HG03469 (cell line): ENCODE results near the gene VPS18.

Source experiments
- ATAC-seq: cut with Tn5 transposase; IDR thresholded peaks from one replicate; pipeline ENCODE4 v1.9.1; 2021; ENCODE audit warnings: mild to moderate bottlenecking, moderate library complexity, moderate number of reproducible peaks; ENCODE audit not compliant: unreplicated experiment

The VPS18 gene

GRCh38 chr15:40900256-40901052, 6.2 kb downstream of the VPS18 start:
- no peak for ATAC-seq

- ATAC-seq: no peak
Observed at GRCh38 chr15:40901053-40901443, 6.8 kb downstream of the VPS18 start.

- ATAC-seq: no peak
Observed at GRCh38 chr15:40902605-40903561, 8.6 kb downstream of the VPS18 start.

- no peak for ATAC-seq
Observed at GRCh38 chr15:40904552-40905201, 10.4 kb downstream of the VPS18 start.

- ATAC-seq: no peak
Observed at GRCh38 chr15:40906091-40906990, 12.1 kb downstream of the VPS18 start.

GRCh38 chr15:40906991-40907802, 12.9 kb downstream of the VPS18 start:
- no peak for ATAC-seq

- no peak for ATAC-seq
Observed at GRCh38 chr15:40908095-40908494, 13.8 kb downstream of the VPS18 start.

GRCh38 chr15:40909662-40910630, 15.7 kb downstream of the VPS18 start:
- no peak for ATAC-seq

- ATAC-seq: no peak
Observed at GRCh38 chr15:40911141-40911540, 16.9 kb downstream of the VPS18 start.

GRCh38 chr15:40911693-40912092, 17.4 kb downstream of the VPS18 start:
- ATAC-seq: no peak

- no peak for ATAC-seq
Observed at GRCh38 chr15:40912478-40912877, 18.2 kb downstream of the VPS18 start.

GRCh38 chr15:40914013-40914412, 19.8 kb downstream of the VPS18 start:
- ATAC-seq: no peak

- no peak for ATAC-seq
Observed at GRCh38 chr15:40914486-40914885, 20.2 kb downstream of the VPS18 start.

GRCh38 chr15:40915116-40915661, 20.9 kb downstream of the VPS18 start:
- ATAC-seq: no peak

GRCh38 chr15:40915679-40916078, 21.4 kb downstream of the VPS18 start:
- ATAC-seq: no peak

GRCh38 chr15:40917585-40917984, 23.3 kb downstream of the VPS18 start:
- no peak for ATAC-seq

- no peak for ATAC-seq
Observed at GRCh38 chr15:40918146-40918798, 24.0 kb downstream of the VPS18 start.
